ENCODE results near the gene KMT2C.

DNA sequence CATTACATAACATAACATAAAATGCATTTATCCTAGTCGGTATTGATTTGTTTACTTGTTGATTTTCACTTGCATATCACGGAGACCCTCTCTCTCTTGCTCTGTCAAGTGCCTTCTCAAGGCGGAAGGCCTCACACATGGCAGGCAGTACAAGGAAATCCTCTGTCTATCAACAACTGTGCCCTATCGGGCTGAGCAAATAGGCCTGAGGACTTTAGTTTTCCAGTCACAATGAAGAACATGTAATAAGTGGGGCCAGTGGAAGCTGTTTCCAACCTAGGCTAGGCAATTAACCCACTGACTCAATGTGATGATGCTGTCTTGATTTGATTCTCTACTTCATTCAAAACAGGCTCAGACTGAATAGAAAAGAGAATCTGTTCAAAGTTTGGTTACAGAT, 44.9 kb upstream of the KMT2C start:
- TF ChIP-seq, protein P1, sequence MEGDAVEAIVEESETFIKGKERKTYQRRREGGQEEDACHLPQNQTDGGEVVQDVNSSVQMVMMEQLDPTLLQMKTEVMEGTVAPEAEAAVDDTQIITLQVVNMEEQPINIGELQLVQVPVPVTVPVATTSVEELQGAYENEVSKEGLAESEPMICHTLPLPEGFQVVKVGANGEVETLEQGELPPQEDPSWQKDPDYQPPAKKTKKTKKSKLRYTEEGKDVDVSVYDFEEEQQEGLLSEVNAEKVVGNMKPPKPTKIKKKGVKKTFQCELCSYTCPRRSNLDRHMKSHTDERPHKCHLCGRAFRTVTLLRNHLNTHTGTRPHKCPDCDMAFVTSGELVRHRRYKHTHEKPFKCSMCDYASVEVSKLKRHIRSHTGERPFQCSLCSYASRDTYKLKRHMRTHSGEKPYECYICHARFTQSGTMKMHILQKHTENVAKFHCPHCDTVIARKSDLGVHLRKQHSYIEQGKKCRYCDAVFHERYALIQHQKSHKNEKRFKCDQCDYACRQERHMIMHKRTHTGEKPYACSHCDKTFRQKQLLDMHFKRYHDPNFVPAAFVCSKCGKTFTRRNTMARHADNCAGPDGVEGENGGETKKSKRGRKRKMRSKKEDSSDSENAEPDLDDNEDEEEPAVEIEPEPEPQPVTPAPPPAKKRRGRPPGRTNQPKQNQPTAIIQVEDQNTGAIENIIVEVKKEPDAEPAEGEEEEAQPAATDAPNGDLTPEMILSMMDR (IDR thresholded peaks at IDR 0.05) = no peak
- no peak for TF ChIP-seq POLR2A (IDR thresholded peaks at IDR 0.05)
